GM13976 (cell line): ENCODE measurements around the gene SEMA5A.

Experiments used
- DNase-seq: peaks from one replicate; pipeline ENCODE4 v3.0.0; 2012; ENCODE audit warnings: low spot score
- in situ Hi-C: fragments of 300-500 bp; cut with MboI; formaldehyde crosslinking; loops from one replicate; pipeline ENCODE4 v1.12.0; 2022; ENCODE audit warnings: low sequenced_read_pairs, mixed read lengths, inconsistent platforms; ENCODE audit not compliant: unreplicated experiment
- TF ChIP-seq, protein P1 (sequence below): IDR thresholded peaks from 2 replicates; pipeline ENCODE4 v1.5.1; 2012; ENCODE audit warnings: borderline replicate concordance, mild to moderate bottlenecking; ENCODE audit not compliant: insufficient read depth; ENCODE audit errors: extremely low read depth, missing control alignments, control extremely low read depth

The SEMA5A gene

DNA sequence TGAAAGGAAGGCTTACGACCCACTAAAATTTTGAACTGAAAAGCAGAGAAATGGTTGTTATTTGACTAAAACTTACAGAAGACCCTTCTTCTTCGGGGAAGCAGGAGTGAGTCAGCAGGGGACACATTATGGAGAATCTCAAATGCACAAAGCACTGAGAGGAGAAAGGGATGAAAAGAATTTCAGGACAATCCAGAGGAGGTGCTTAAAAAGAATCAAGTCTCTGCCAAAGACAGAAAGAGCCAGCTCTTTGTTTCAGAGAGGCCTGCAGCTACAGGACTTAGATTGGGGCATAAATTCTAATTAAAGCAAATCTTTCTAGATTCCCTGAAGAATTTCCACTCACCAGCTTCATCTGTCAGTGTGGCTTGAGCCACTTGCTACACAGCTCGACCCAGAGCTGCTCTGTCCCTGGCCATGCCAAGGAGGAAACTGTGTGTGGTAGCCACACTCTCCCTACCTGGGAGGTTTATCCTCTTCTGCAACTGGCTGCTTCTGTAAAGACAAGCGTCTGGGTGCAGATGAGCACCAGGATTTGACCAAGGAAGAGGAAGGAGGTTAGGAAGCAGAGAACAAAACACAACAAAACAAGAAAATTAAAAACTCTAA lies 89.9 kb downstream of the SEMA5A start:
- in situ Hi-C loops, result no loop called here

DNA sequence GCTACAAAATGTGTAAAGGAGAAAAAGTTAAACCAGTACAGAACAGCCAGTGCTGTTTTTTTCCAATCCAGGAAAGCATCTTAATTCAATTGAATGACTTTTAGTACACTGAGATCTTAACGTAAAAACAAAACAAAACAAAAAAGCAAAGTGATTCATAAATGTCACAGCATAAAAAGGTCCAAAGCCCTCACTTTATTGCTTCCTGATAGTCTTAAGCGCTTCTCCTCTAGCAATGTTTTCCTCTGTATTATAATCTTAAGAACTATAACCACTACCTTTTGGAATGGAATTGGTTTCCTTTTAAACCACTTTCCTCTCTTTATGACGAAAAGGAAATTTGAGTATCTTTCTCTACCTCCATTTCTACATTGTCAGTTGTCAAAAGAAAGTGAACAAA lies 91.4 kb downstream of the SEMA5A start:
- in situ Hi-C loops, result no loop called here
- DNase-seq, result no peak
- TF ChIP-seq, protein P1, sequence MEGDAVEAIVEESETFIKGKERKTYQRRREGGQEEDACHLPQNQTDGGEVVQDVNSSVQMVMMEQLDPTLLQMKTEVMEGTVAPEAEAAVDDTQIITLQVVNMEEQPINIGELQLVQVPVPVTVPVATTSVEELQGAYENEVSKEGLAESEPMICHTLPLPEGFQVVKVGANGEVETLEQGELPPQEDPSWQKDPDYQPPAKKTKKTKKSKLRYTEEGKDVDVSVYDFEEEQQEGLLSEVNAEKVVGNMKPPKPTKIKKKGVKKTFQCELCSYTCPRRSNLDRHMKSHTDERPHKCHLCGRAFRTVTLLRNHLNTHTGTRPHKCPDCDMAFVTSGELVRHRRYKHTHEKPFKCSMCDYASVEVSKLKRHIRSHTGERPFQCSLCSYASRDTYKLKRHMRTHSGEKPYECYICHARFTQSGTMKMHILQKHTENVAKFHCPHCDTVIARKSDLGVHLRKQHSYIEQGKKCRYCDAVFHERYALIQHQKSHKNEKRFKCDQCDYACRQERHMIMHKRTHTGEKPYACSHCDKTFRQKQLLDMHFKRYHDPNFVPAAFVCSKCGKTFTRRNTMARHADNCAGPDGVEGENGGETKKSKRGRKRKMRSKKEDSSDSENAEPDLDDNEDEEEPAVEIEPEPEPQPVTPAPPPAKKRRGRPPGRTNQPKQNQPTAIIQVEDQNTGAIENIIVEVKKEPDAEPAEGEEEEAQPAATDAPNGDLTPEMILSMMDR, result no peak

More for the DNA sequence above, 89.9 kb downstream of the SEMA5A start:
- TF ChIP-seq, protein P1, result no peak
- no peak for DNase-seq

DNA sequence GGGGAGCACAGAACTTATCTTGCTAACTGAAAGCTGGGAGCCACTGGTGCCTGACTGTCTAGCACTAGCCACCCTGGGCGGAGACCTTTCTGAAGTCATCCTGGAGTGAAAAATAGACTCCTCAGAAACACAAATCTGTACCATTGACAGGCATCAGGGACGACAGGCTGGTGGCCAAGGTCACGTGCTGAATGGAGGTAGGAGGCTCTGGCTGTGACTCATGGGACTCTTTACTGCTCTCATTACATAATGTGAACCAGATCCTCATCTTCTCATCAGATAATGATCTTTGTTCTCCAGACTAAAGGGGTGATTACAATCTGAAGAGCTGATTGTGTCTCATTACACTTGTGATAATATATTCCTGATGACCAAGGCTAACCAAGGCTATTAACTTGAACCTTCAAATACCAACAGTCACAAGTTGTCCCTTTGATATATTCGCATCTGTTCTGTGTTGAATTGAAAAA lies 91.8 kb downstream of the SEMA5A start:
- no peak for DNase-seq
- in situ Hi-C loops, result no loop called here
- TF ChIP-seq, protein P1, result no peak

GRCh38 chr5:9453480-9454011 lies 92.3 kb downstream of the SEMA5A start:
- in situ Hi-C loops, result no loop called here
- TF ChIP-seq, protein P1, result no peak

DNA sequence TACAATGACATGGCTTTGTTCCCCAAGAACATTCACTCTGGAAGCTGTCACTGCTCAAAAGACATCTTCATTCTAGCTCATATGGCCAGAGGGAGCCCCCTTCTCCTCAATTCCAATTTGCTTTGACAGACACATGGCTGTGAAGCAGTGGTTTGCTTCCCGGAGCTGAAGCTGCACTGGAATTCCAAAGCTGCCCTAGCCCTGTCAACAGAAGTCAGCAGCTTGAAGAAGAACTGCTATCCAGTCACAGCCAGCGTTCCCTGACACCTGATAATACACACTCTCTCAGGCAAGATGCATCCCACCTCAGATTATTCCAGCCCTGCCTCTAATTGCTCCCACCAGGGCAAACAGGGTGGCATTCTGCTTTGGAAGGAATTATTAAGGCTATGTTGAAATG lies 93.7 kb downstream of the SEMA5A start:
- DNase-seq, result no peak
- TF ChIP-seq, protein P1, result no peak
- in situ Hi-C loops, result no loop called here

More at GRCh38 chr5:9453480-9454011, 92.3 kb downstream of the SEMA5A start:
- DNase-seq, result no peak

DNA sequence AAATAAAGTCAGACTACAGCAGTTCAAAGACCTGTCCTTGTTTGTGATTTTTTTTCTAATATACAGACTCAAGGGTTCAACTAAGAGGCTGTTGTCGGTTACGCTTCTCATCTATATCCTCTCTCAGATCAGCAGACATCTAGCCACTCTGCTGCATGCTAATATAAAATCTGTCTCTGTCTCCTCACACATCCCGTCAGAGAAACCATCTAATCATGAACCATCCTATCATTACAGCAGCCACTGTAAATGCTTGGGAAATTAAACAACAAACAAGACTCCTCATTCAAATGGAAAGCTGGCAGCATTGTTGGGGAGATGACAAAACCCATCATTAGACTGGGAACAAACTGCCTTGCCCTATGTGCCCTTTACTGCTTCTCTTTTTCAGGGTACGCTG lies 94.8 kb downstream of the SEMA5A start:
- DNase-seq, result no peak
- TF ChIP-seq, protein P1, result no peak
- in situ Hi-C loops, result no loop called here
